BLaER1 treated with 17β-estradiol and CSF1 and Interleukin-3, amounts not matched to agents 10 nM and 100 nM (cell line): ENCODE results near the gene VWCE.

ENCODE experiments used
- H3K27ac ChIP-seq, 11 experiments: shearing (Covaris generic); formaldehyde crosslinking; 2 replicates each; pipeline ENCODE4 v1.8.1; 2022
- H3K27me3 ChIP-seq, 11 experiments: shearing (Covaris generic); formaldehyde crosslinking; 2 replicates each; pipeline ENCODE4 v1.8.1; 2022
- H3K36me3 ChIP-seq, 11 experiments: shearing (Covaris generic); formaldehyde crosslinking; 2 replicates each; pipeline ENCODE4 v1.8.1; 2022
- H3K4me1 ChIP-seq, 10 experiments: shearing (Covaris generic); formaldehyde crosslinking; 2 replicates each; pipeline ENCODE4 v1.8.1; 2022
- H3K4me2 ChIP-seq, 11 experiments: shearing (Covaris generic); formaldehyde crosslinking; 2 replicates each; pipeline ENCODE4 v1.8.1; 2022
- H3K4me3 ChIP-seq, 10 experiments: shearing (Covaris generic); formaldehyde crosslinking; 2 replicates each; pipeline ENCODE4 v1.8.1; 2022
- H3K9ac ChIP-seq, 11 experiments: shearing (Covaris generic); formaldehyde crosslinking; 2 replicates each; pipeline ENCODE4 v1.8.1; 2022
- H3K9me3 ChIP-seq, 11 experiments: shearing (Covaris generic); formaldehyde crosslinking; replicated peaks in 1 of 11; 2 replicates each; pipeline ENCODE4 v1.8.1; 2022
- H4K20me1 ChIP-seq, 11 experiments: shearing (Covaris generic); formaldehyde crosslinking; 2 replicates each; pipeline ENCODE4 v1.8.1; 2022
- Cebpa-rat ChIP-seq, 11 experiments: shearing (Covaris generic); IDR thresholded peaks; 2 replicates each; pipeline ENCODE4 v1.8.1; 2022

VWCE gene

GRCh38 chr11:61281581-61282250 is 13.4 kb downstream of the VWCE start:
- TF ChIP-seq Cebpa-rat (IDR thresholded peaks at IDR 0.05) = no peak
- H3K27me3 ChIP-seq = no peaks in the 10 kb centered on the region
- H4K20me1 ChIP-seq = peaks cover 0 to 30% (median 12%) of the 10 kb centered on the region in 11 experiments; a peak in 9 of 22 replicates
- H3K9ac ChIP-seq = no peak overlapping the region
- peaks cover 41 to 97% (median 94%) of the 10 kb centered on the region in 11 experiments for H3K36me3 ChIP-seq
- no peaks in the 10 kb centered on the region for H3K9me3 ChIP-seq
- H3K4me2 ChIP-seq = no peak overlapping the region
- H3K27ac ChIP-seq = no peak overlapping the region
- H3K4me1 ChIP-seq = peaks cover 8 to 30% (median 22%) of the 10 kb centered on the region in 10 experiments; a peak in 18 of 20 replicates
- no peak overlapping the region for H3K4me3 ChIP-seq

GRCh38 chr11:61280883-61281580 is 14.1 kb downstream of the VWCE start:
- Histone ChIP-seq H3K4me1 (peaks cover 8 to 36% (median 28%) of the 10 kb centered on the region in 10 experiments; a peak in 18 of 20 replicates), H3K9me3 (no peaks in the 10 kb centered on the region), H3K4me2 (no peak overlapping the region), H3K36me3 (peaks cover 38 to 95% (median 94%) of the 10 kb centered on the region in 11 experiments), H3K4me3 (no peak overlapping the region), H3K9ac (no peak overlapping the region), H3K27ac (no peak overlapping the region), H3K27me3 (no peaks in the 10 kb centered on the region), H4K20me1 (peaks cover 0 to 30% (median 12%) of the 10 kb centered on the region in 11 experiments; a peak in 9 of 22 replicates)
- TF ChIP-seq Cebpa-rat (IDR thresholded peaks at IDR 0.05) = no peak

- no peaks in the 10 kb centered on the region for H3K27me3 ChIP-seq
- H3K4me3 ChIP-seq = no peak overlapping the region
- 0 out of 22 replicates have a peak overlapping the region, but pooled peaks of 1 of the 11 experiments have one; percentile 3 for H3K9ac ChIP-seq
- H3K9me3 ChIP-seq = no peaks in the 10 kb centered on the region
- peaks cover 29 to 95% (median 92%) of the 10 kb centered on the region in 11 experiments for H3K36me3 ChIP-seq
- no peak for TF ChIP-seq Cebpa-rat (IDR thresholded peaks at IDR 0.05)
- no peak overlapping the region for H3K4me2 ChIP-seq
- no peak overlapping the region for H3K27ac ChIP-seq
- H4K20me1 ChIP-seq = peaks cover 0 to 31% (median 14%) of the 10 kb centered on the region in 11 experiments; a peak in 10 of 22 replicates
- H3K4me1 ChIP-seq = peaks cover 8 to 43% (median 36%) of the 10 kb centered on the region in 10 experiments; a peak in 18 of 20 replicates
Observed at GRCh38 chr11:61279934-61280659, 15.0 kb downstream of the VWCE start.

- Histone ChIP-seq H4K20me1 (peaks cover 0 to 46% (median 30%) of the 10 kb centered on the region in 11 experiments; a peak in 16 of 22 replicates), H3K27me3 (no peaks in the 10 kb centered on the region), H3K9me3 (no peaks in the 10 kb centered on the region), H3K9ac (peak overlapping the region in 4 of 11 experiments; percentile 21 to 28 (median 25); a peak in 2 of 22 replicates), H3K27ac (peak overlapping the region in 3 of 11 experiments; percentile 7 to 24 (median 8); a peak in 2 of 22 replicates), H3K36me3 (peaks cover 29 to 86% (median 79%) of the 10 kb centered on the region in 11 experiments), H3K4me2 (peak overlapping the region in 6 of 11 experiments; percentile 4 to 58 (median 44); a peak in 9 of 22 replicates), H3K4me3 (no peak overlapping the region), H3K4me1 (peaks cover 28 to 64% (median 57%) of the 10 kb centered on the region in 10 experiments)
- no peak for TF ChIP-seq Cebpa-rat (IDR thresholded peaks at IDR 0.05)
Observed at GRCh38 chr11:61278001-61278470, 17.1 kb downstream of the VWCE start.

- H3K27me3 ChIP-seq = no peaks in the 10 kb centered on the region
- H3K4me1 ChIP-seq = peaks cover 30 to 71% (median 63%) of the 10 kb centered on the region in 10 experiments
- peaks cover 23 to 85% (median 73%) of the 10 kb centered on the region in 11 experiments for H3K36me3 ChIP-seq
- H3K9ac ChIP-seq = peak overlapping the region in 3 of 11 experiments; percentile 21 to 28 (median 25); a peak in 2 of 22 replicates
- H4K20me1 ChIP-seq = peaks cover 0 to 46% (median 32%) of the 10 kb centered on the region in 11 experiments; a peak in 16 of 22 replicates
- H3K4me3 ChIP-seq = no peak overlapping the region
- TF ChIP-seq Cebpa-rat (IDR thresholded peaks at IDR 0.05) = no peak
- H3K9me3 ChIP-seq = no peaks in the 10 kb centered on the region
- H3K4me2 ChIP-seq = peak overlapping the region in 10 of 11 experiments; percentile 15 to 58 (median 38); a peak in 15 of 22 replicates
- peak overlapping the region in 2 of 11 experiments; percentile 7 to 8; a peak in 1 of 22 replicates for H3K27ac ChIP-seq
Observed at GRCh38 chr11:61277186-61278000, 17.7 kb downstream of the VWCE start.

GRCh38 chr11:61275191-61275590 is 19.9 kb downstream of the VWCE start:
- no peak overlapping the region for H3K4me3 ChIP-seq
- peak overlapping the region in 10 of 11 experiments; percentile 70 to 95 (median 88); a peak in 16 of 22 replicates for H3K4me2 ChIP-seq
- H3K9me3 ChIP-seq = no peaks in the 10 kb centered on the region
- H4K20me1 ChIP-seq = peaks cover 0 to 29% (median 23%) of the 10 kb centered on the region in 11 experiments; a peak in 15 of 22 replicates
- no peak overlapping the region; a peak in 1 of 22 replicates for H3K9ac ChIP-seq
- TF ChIP-seq Cebpa-rat (IDR thresholded peaks at IDR 0.05) = no peak
- no peaks in the 10 kb centered on the region for H3K27me3 ChIP-seq
- peaks cover 30 to 82% (median 66%) of the 10 kb centered on the region in 10 experiments for H3K4me1 ChIP-seq
- peaks cover 16 to 85% (median 69%) of the 10 kb centered on the region in 11 experiments; a peak in 21 of 22 replicates for H3K36me3 ChIP-seq
- H3K27ac ChIP-seq = no peak overlapping the region

- TF ChIP-seq Cebpa-rat (IDR thresholded peaks at IDR 0.05) = no peak
- Histone ChIP-seq H3K4me2 (peak overlapping the region; percentile 70 to 95 (median 88)), H3K9ac (peak overlapping the region in 8 of 11 experiments; percentile 7 to 63 (median 52); a peak in 11 of 22 replicates), H3K4me1 (peaks cover 30 to 81% (median 64%) of the 10 kb centered on the region in 10 experiments), H3K27me3 (no peaks in the 10 kb centered on the region), H3K9me3 (no peaks in the 10 kb centered on the region), H3K27ac (peak overlapping the region in 8 of 11 experiments; percentile 8 to 66 (median 46); a peak in 11 of 22 replicates), H3K36me3 (peaks cover 9 to 85% (median 67%) of the 10 kb centered on the region in 11 experiments; a peak in 21 of 22 replicates), H4K20me1 (peaks cover 0 to 30% (median 23%) of the 10 kb centered on the region in 11 experiments; a peak in 15 of 22 replicates), H3K4me3 (peak overlapping the region in 8 of 10 experiments; percentile 0 to 48 (median 33); a peak in 9 of 20 replicates)
Observed at GRCh38 chr11:61274084-61274483, 21.0 kb downstream of the VWCE start.
